ENCODE results near the gene ZNF568.

The ZNF568 gene

GRCh38 chr19:37007587-37008220 is 91.6 kb downstream of the ZNF568 start:
- no peak for DNase-seq

- no peak for DNase-seq
These were observed 93.7 kb downstream of the ZNF568 start for GRCh38 chr19:37009871-37010270.

- no peak for DNase-seq
These were observed 96.1 kb downstream of the ZNF568 start for GRCh38 chr19:37012093-37012745.

DNA sequence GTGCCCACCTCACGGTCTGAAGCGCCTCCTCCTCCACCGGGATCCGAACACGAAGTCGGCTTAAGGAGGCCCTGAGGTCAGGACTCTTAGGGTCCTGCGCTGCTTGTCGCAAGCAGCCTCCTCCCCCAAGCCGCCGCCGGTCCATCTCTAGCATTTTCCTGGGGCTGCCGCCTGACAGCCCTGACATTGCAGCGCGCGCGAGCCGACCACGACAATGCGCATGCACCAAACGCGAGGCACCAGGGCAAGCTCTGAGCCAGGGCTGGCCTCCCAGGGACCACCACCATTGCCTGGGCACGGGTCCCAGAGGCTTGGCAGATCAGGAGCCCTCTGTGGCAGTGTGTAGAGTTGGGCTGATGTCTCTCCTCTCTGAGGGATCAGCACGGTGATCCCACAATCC is 98.3 kb downstream of the ZNF568 start:
- no peak for DNase-seq

DNA sequence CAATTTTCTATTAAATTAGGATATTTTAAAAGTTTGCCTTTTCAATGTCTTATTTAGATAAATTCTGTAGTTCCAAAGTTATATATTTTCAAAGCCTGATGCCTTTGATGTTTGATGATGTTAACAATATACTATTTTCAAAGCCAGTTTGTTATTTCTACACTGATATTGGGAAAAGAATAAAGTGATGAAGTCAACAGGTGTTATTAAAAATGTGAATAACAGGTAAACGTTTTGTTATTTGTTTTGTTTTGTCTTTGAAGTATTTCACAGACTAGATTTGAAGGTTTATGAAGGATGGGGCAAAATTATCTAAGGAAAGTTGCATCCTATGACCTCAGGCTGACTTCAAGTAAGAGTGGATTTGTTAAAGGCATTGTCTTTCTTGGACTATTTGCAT is 129.0 kb downstream of the ZNF568 start:
- no peak for DNase-seq

Data from NCI-H226 (cell line).